GM19025 (cell line): ENCODE results near the gene FOXC1.

Source experiments
- ATAC-seq: cut with Tn5 transposase; IDR thresholded peaks from one replicate; pipeline ENCODE4 v1.9.1; 2021; ENCODE audit warnings: mild to moderate bottlenecking, low read depth, moderate library complexity; ENCODE audit not compliant: unreplicated experiment

Gene FOXC1

DNA sequence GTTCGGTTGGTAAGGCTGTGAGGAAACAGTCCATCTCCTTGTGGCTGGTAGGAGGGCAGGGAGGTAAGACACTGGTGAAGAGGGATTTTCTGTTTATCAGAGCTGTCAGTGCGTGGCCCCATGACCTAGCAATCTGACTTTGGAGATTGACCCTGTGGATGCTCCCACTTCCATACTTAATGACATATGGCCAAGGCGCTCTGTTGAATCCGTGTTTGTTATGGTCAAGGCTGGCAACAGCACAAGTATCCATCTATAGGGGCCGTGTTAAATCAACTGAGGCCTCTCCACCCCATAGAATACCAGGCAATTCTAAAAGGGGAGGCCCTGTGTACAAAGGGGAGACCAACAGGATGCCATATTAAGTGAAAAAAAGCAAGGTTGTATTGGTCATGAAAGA lies 25.6 kb upstream of the FOXC1 start:
- no peak for ATAC-seq

GRCh38 chr6:1584996-1585668 lies 24.6 kb upstream of the FOXC1 start:
- no peak for ATAC-seq

DNA sequence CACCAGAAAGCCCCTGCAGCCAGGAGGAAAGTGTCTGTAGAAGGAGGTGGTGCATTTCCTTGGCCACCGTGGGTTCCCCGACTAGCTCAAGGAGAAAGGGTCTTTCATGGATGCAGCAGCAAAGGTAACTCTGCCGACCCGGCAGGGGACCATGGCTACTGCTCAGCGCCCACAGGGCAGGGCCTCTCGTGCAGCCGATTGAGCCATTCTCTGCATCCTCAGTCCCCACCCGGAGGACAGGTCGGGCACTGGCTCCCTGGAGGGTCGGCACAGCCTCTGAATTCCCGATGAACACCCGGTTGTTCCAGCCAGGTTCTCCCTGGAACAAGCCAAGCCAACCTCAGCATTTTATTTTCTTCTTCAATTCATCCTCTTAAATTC lies 24.1 kb upstream of the FOXC1 start:
- no peak for ATAC-seq

GRCh38 chr6:1586256-1586655 lies 23.5 kb upstream of the FOXC1 start:
- no peak for ATAC-seq

DNA sequence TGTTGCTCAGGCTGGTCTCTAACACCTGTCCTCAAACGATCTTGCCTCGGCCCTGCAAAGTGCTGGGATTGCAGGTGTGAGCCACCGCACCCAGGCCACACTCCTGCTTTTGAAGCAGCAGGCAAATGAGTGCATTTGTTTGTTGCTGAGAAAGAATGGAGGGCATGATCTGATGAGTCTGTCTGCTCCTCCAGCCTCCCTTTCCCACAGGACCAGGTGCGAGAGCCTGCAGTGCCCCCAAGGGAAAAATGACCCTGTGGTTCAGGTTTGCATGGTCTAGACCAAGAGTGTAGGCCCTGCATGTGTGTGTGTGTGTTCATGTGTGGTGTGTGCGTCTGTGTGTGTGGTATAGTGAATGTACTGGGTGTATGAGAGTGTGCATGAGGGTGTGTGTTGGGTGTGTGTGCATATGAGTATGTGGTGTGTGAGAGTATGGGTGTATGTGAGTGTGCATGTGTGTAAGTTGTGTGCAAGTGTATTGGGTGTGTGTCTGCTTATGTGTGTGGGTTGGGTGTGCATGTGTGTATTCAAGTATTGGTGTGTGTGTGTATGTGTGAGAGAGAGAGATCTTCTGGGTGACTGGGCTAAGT lies 22.8 kb upstream of the FOXC1 start:
- no peak for ATAC-seq

DNA sequence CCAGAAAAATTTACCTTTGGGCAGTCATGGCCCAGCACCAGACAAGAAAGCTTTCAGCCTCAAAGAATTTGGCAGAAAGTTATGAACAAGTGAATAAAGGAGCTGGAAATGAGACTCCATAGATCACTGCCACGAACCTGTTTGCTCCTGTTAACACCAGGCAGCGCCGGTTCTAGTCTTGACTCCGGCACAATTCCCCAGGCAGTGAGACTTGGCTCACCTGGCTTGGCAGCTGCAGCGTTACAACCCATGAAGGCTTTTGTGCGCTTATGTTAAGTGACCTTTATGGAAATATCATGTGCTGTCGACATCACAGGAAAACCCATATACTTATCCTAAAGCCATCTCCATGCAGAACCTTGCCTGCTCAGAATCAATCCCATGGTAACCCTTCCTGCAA lies 22.2 kb upstream of the FOXC1 start:
- ATAC-seq = no peak

- no peak for ATAC-seq
These were observed 21.7 kb upstream of the FOXC1 start for GRCh38 chr6:1587977-1588376.

- no peak for ATAC-seq
These were observed 20.5 kb upstream of the FOXC1 start for GRCh38 chr6:1589208-1589607.

- ATAC-seq = no peak
These were observed 19.1 kb upstream of the FOXC1 start for GRCh38 chr6:1590580-1590979.

- no peak for ATAC-seq
These were observed 18.5 kb upstream of the FOXC1 start for GRCh38 chr6:1591243-1591642.

- no peak for ATAC-seq
These were observed 17.8 kb upstream of the FOXC1 start for GRCh38 chr6:1591926-1592325.

DNA sequence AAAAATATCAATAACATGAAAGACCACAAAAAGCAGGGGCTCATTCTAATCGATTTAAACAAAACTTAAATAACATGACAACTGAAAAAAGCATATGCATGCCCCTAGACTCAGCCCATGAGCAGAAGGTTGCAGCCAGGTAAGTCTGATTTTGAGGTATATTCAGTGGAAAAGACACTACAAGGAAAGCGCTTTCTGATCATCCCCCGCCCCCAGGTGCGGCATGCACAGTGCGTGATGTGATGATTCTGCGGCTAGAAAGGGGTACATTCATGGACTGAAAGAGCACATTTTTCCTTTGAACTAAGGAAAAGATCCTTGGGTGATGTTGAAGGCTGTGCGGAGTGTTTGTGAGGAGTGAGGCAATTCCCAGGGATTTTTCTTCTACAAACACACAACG lies 16.9 kb upstream of the FOXC1 start:
- no peak for ATAC-seq

DNA sequence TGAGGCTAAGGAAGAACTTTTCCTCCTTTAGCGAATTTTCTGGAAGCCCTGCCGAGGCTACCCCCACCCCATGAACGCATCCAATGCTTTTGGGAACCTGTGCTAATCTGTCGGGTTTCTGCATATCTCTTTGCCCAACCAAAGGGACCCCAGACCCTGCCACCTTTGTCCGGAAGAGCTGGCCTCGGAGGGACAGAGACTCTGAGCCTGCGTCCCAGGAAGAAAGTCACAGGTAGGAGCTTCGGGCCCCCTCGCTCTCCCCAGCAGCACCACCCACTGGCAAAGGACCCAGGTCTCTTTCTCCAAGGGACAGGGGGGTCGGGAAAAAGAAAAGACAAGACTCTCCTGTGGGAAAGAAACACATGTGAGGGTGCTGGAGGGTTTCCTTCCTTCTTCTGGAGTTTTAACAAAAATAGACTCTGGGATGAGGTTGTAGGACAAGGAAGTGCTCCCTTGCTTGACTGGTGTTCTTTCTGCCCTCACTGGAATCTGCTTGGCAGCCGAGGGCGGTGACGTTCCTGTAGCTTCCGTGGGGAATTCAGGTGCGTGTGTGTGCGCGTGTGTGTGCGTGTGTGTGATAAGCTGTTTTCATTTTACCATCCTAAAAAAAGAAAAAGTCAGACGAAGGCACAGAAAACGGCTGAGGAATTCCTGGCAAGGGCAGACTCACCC lies 16.3 kb upstream of the FOXC1 start:
- no peak for ATAC-seq

GRCh38 chr6:1593958-1594314 lies 15.8 kb upstream of the FOXC1 start:
- no peak for ATAC-seq

DNA sequence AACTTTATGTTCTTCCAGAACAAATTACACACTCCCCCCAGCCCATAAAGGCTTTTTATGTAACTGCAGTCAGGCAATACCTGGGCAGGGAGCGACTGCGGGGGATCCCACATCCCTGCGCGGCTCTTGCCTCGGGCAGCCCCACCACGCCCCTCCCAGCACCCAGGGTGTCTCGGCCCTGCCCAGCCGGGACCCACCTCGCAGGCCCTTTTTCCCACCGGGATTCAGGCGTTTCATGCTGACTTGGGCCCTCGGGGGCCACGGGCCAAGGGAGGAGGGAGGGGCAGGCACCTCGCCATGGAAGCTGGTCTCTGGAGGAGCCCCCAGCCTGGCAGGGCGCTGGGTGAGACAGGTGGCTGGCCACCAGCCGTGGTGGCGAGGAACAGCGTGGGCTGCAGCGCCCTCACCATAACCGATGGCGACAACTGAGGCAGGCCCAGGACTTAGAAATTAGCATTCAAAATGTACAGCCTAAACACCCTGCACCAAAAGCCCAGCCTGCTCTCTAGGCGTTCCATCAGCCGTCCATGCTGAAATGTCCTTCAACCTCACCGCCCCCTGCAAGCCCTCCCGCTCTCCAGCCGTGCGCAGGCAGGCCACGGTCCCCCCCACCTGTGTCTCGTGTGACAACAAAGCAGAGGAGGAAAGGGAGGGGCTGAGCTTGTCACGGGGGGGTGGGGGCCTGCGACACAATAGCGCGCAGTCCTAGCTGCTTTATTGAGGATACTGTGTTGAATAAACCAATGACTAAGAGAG lies 15.1 kb upstream of the FOXC1 start:
- no peak for ATAC-seq

DNA sequence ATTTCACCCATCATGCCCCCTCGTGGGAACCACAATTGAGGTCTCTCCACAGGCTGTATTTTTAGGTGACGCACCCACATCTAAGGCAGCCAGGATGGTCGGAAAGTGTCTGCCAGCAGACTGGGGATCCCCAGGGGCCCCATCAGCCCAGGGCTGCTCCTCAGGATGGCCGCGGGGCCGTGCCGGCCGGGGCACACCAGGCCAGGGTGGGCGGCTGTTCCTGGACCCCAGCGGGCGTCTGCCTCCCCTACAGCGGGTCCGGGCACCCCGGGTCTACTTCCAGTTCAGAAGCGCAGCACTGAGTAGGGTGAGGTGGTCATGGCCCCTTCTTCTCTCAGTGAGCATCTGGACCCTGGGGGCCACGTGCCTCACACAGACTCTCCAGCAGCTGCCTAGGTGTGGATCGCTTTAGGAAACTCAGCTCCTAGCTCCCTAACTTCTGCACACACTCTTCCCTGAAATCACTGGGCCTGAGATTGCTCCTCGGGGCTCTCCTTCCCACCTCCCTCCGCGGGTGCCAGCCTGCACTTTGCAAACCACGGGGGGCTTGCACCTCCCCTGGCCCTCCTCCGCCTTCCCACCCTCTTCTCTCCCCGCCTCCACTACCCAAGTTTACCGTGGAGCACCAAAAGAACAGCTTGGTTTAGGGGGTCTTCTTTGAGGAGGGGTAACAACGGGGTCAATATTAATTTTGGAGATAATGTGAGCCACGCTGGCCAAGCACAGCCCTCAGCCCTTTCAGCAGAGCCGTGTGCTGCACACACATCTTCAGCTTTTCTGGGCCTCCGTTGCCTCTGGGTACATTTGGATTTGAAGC lies 14.2 kb upstream of the FOXC1 start:
- no peak for ATAC-seq

GRCh38 chr6:1596088-1596852 lies 13.4 kb upstream of the FOXC1 start:
- ATAC-seq = no peak

DNA sequence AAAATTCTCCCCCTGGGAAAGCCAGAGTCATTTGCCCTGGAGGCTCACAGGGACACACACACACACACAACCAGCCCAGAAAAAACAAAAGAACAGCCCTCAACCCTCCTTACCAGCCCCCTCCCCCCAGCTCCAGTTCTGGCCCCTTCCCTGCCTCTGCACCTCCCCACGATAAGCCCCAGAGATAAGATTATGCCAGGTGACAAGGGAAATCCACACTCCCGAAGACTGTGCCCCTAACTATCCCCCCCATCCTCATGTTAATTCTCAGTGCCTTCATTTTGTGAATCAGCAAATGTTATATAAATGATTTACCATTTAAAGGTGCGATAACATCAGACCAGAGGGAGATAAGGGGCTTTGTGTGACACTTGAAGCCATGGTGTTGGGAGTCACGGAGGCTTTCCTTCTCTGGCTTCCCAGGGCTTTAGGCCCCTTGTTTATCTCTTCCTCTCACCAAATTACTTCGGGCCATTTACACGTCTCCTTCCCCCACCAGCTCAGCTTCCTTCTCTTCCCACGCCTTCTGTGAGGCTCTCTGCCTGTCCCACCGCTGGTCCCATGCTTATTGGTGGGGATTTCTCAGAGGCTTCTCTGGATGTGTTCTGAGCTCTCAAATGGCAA lies 12.5 kb upstream of the FOXC1 start:
- no peak for ATAC-seq

DNA sequence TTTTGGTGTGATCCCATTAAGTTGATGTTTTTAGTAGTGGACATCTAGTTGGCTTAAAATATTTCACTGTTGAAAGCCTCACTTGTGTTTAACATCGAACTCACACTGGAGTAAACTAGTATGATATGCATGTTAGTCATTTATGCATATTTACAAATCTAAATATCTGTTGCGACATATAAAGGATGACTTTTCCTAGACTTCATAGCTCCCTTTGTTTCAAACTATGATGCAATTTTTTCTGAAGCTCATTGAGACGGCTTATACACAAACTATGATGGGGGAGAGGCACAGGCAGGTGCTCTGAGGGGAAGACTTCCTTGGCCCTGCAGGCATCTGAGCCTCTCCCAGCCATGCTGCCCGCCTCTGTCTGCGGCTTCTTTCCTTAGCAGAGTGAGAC lies 11.8 kb upstream of the FOXC1 start:
- no peak for ATAC-seq

GRCh38 chr6:1598433-1598832 lies 11.3 kb upstream of the FOXC1 start:
- no peak for ATAC-seq
